DND-41 (cell line): ENCODE results near the gene PUDP.

Experiments
- ATAC-seq: fragments of 200-7000 bp; cut with Tn5 transposase; 3 replicates; pipeline ENCODE4 v1.9.1; 2021; ENCODE audit warnings: low read depth; ENCODE audit not compliant: insufficient read depth
- DNase-seq: peaks from one replicate; pipeline ENCODE4 v3.0.0-alpha.2; 2020
- H2AFZ ChIP-seq: 2 replicates; pipeline ENCODE4 v1.6.0; 2012; ENCODE audit warnings: low read depth, low read length
- H3K27ac ChIP-seq: 2 replicates; pipeline ENCODE4 v1.5.1; 2012; ENCODE audit warnings: low read length, inconsistent platforms
- H3K27me3 ChIP-seq: fragments of 200-600 bp; sonication (generic); 2 replicates; pipeline ENCODE4 v1.6.0; 2012; ENCODE audit warnings: low read length, mild to moderate bottlenecking, inconsistent platforms; ENCODE audit not compliant: insufficient read depth, poor library complexity
- H3K36me3 ChIP-seq: 2 replicates; pipeline ENCODE4 v1.5.1; 2012; ENCODE audit warnings: low read length, inconsistent platforms; ENCODE audit not compliant: insufficient read depth
- H3K4me1 ChIP-seq: 2 replicates; pipeline ENCODE4 v1.5.1; 2012; ENCODE audit warnings: mild to moderate bottlenecking, low read length; ENCODE audit not compliant: insufficient read depth
- H3K4me2 ChIP-seq: 2 replicates; pipeline ENCODE4 v1.6.0; 2012; ENCODE audit warnings: mild to moderate bottlenecking, moderate library complexity, low read length, inconsistent platforms; ENCODE audit not compliant: insufficient read depth
- H3K4me3 ChIP-seq, 2 experiments: fragments of 200-600 bp in 1 of 2; shearing (Covaris generic) in 1 of 2; 2 replicates each; pipeline ENCODE4 v1.5.1; 2012 to 2016; ENCODE audit warnings: inconsistent platforms in 2 of 2, low read length in 2 of 2, mild to moderate bottlenecking in 2 of 2, low read depth in 1 of 2, moderate library complexity in 1 of 2
- H3K79me2 ChIP-seq: 2 replicates; pipeline ENCODE4 v1.6.0; 2012; ENCODE audit warnings: low read length, inconsistent platforms; ENCODE audit not compliant: insufficient read depth
- H3K9ac ChIP-seq: 2 replicates; pipeline ENCODE4 v1.6.0; 2012; ENCODE audit warnings: low read depth, mild to moderate bottlenecking, inconsistent platforms, low read length, moderate library complexity
- H3K9me3 ChIP-seq: 2 replicates; pipeline ENCODE4 v1.5.1; 2012; ENCODE audit warnings: low read length, moderate library complexity, mild to moderate bottlenecking, inconsistent platforms; ENCODE audit not compliant: insufficient read depth, severe bottlenecking
- H4K20me1 ChIP-seq: 2 replicates; pipeline ENCODE4 v1.6.0; 2012; ENCODE audit warnings: low read length; ENCODE audit not compliant: insufficient read depth
- EZH2 ChIP-seq: IDR thresholded peaks from 3 replicates; pipeline ENCODE4 v1.6.1; 2012; ENCODE audit warnings: borderline replicate concordance, low read depth, mild to moderate bottlenecking, moderate library complexity, low read length, inconsistent platforms; ENCODE audit not compliant: severe bottlenecking
- TF ChIP-seq, protein P1 (sequence below): IDR thresholded peaks from 2 replicates; pipeline ENCODE4 v1.5.1; 2012; ENCODE audit warnings: borderline replicate concordance, low read length, moderate library complexity, mild to moderate bottlenecking; ENCODE audit not compliant: poor library complexity, severe bottlenecking; ENCODE audit errors: extremely low read depth

PUDP gene

DNA sequence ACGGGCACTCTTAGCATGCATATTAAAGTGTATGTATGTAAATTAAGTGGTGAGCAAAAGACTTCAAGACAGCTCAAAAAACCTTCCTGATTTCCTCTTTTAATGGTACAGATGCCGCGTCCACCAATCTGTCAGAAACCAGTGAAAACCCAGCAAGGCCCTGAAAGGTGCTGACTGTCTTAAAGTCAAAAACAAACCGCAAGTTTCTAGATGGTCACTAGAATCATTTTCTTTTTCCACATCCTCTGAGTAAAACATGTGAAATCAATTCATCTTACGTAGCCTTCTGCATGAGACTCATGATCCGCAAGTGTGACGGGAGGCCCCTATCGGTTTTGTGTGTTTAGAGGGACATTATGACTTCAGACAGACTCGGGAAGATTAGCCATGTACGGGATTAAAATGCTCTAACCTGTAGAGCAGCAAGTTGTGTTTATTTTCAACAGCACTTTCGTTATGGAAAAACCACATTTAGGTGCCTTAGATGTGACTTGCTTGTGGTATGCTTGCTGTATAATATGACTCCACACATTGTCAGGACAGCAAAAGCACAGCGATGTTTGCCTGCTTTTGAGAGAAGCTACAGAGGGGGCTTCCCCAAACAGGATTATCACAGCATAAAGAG is 88.6 kb downstream of the PUDP start:
- Histone ChIP-seq H3K36me3 (peaks cover 70% of the 10 kb centered on the region), H3K79me2 (peaks cover 96% of the 10 kb centered on the region), H3K27ac (peak overlapping the region; percentile 100), H4K20me1 (no peaks in the 10 kb centered on the region), H3K4me2 (0 out of 2 replicates have a peak overlapping the region, but pooled peaks have one; percentile 28), H2AFZ (no peak overlapping the region), H3K4me3 (no peak overlapping the region), H3K9me3 (no peaks in the 10 kb centered on the region), H3K27me3 (no peaks in the 10 kb centered on the region), H3K4me1 (peaks cover 100% of the 10 kb centered on the region), H3K9ac (peak overlapping the region; percentile 46)
- TF ChIP-seq, protein P1, sequence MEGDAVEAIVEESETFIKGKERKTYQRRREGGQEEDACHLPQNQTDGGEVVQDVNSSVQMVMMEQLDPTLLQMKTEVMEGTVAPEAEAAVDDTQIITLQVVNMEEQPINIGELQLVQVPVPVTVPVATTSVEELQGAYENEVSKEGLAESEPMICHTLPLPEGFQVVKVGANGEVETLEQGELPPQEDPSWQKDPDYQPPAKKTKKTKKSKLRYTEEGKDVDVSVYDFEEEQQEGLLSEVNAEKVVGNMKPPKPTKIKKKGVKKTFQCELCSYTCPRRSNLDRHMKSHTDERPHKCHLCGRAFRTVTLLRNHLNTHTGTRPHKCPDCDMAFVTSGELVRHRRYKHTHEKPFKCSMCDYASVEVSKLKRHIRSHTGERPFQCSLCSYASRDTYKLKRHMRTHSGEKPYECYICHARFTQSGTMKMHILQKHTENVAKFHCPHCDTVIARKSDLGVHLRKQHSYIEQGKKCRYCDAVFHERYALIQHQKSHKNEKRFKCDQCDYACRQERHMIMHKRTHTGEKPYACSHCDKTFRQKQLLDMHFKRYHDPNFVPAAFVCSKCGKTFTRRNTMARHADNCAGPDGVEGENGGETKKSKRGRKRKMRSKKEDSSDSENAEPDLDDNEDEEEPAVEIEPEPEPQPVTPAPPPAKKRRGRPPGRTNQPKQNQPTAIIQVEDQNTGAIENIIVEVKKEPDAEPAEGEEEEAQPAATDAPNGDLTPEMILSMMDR, result no peak
- TF ChIP-seq EZH2, result no peak
- peak; percentile 51 for DNase-seq
- peak; percentile 74 for ATAC-seq

DNA sequence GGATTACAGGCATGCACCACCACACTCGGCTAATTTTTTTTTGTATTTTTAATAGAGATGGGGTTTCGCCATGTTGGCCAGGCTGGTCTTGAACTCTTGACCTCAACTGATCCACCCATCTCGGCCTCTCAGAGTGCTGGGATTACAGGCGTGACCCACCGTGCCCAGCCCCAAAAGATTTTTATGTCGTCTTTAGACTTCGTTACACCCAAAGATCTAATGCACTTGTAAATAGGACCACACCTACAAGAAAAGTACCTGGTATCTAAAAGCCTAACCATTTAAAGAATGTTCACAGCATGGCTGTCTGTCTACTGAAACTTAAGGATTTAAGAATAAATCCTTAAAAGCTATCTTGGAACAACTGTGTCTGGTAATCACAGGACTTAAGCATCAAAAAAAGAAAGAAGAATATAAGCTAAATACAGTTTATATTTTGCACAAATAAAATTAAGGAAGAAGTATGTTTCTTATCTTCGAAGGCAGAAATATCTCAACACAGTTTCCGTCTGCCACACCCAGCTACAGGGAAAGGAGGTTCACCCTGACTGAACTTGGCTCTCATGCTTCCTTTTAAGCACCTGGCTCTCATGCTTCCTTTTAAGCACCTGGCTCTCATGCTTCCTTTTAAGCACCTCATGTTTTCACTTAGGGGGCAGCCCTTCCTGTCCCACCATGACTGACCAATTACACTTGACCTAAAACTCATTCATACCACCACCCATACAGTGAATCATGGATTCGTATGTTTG is 92.4 kb downstream of the PUDP start:
- Histone ChIP-seq H3K27me3 (no peaks in the 10 kb centered on the region), H3K79me2 (peaks cover 90% of the 10 kb centered on the region), H4K20me1 (no peaks in the 10 kb centered on the region), H3K4me3 (no peak overlapping the region), H3K9ac (peak overlapping the region; percentile 50), H3K4me1 (peaks cover 98% of the 10 kb centered on the region), H3K36me3 (peaks cover 77% of the 10 kb centered on the region), H3K27ac (peak overlapping the region; percentile 100), H3K9me3 (no peaks in the 10 kb centered on the region), H3K4me2 (no peak overlapping the region), H2AFZ (no peak overlapping the region)
- ATAC-seq, result no peak
- TF ChIP-seq, protein P1, result no peak
- no peak for TF ChIP-seq EZH2
- no peak for DNase-seq

DNA sequence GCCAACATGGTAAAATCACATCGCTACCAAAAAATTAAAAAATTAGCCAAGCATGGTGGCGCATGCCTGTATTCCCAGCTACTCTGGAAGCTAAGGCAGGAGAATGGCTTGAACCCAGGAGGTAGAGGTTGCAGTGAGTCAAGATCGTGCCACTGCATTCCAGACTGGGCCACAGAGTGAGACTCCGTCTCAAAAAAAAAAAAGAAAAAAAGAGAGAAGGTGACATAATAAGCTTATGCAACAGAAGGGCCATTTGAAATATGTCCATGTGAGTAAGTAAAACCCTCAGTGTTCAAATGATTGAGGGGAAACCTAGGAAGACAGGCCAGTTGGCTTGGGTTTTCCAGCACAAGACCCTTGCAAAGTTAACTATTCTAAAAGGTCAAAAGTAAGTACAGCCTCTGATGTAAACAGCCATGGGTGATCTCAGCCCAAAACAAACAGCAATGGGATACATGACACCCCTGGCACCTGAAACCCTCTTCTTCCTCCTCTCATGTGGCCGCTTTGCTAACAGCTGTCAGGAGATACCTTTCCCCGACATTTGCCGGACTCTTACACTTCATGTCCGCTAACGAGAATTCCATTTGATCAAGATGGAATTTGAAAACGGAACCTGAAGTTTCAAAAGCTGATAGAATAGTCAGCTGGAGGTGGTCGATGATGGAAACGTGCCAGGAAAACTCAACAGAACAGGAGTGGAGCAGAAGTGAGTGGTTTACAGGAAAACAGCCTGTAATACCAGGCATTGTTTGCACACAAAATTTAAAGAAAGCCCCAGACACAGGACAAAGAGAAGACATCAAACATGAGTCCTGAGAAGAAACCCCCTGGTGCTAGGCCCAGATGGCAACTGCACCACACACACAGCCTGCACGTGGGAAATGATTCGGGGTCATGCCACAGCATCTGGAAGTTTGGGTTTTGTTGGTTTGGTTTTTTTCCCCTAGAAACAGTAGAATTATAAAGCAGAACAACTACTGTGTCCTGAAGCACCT is 93.4 kb downstream of the PUDP start:
- Histone ChIP-seq H4K20me1 (no peaks in the 10 kb centered on the region), H3K9ac (peak overlapping the region; percentile 50), H3K9me3 (no peaks in the 10 kb centered on the region), H3K4me3 (no peak overlapping the region), H2AFZ (no peak overlapping the region), H3K27me3 (no peaks in the 10 kb centered on the region), H3K36me3 (peaks cover 80% of the 10 kb centered on the region), H3K27ac (peak overlapping the region; percentile 100), H3K4me2 (no peak overlapping the region), H3K4me1 (peaks cover 88% of the 10 kb centered on the region), H3K79me2 (peaks cover 86% of the 10 kb centered on the region)
- TF ChIP-seq EZH2, result no peak
- TF ChIP-seq, protein P1, result no peak
- DNase-seq, result peak; percentile 67
- peak; percentile 72 for ATAC-seq
